Activated T-cell treated with anti-CD3 and anti-CD28 coated beads for 24 hours (primary cell): ENCODE results near the gene MMS22L.
A peak's percentile ranks its signal among the peaks of the same experiment; 100 is the strongest.
"Not testable (repeated sequence)": the region's sequence is repeated elsewhere in the genome, so short reads cannot be mapped to it uniquely, and the experiment has no call there.

Experiments used
- DNase-seq: peaks from one replicate; pipeline ENCODE4 v3.0.0-alpha.2; 2020; ENCODE audit warnings: low read depth

Gene MMS22L

DNA sequence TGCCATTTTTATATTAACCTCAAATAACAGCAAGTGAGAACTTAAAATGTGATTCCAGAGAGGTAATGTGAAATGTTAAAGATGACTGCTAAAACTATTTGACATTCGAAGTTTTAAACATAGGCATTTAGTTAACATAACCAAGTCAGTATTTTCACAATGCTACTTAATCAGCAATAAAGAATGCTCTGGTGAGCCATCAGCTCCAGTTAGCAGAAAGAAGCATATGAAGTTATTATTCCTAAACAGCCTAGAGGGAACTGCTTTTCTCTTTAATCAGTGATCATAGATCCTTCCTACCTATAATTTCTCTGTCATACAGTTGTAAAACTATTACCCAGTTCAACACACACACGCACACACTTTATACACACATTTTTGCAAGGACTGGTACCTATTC is 60.1 kb downstream of the MMS22L start:
- DNase-seq = no peak

DNA sequence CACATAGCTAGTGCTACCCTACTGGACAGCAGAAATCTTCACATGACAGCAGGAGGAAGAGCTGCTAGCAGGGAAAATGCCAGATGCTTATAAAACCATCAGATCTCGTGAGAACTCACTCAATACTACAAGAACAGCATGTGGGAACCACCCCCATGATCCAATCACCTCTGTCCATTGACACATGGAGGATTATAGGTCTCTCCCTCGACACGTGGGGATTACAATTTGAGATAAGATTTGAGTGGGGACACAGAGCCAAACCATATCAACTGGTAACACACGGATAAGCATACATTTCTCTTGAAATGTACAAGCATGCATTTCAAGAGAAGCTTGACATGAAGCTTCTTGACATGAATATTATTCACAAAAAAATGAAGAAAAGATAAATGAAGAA is 64.1 kb downstream of the MMS22L start:
- DNase-seq = no peak

DNA sequence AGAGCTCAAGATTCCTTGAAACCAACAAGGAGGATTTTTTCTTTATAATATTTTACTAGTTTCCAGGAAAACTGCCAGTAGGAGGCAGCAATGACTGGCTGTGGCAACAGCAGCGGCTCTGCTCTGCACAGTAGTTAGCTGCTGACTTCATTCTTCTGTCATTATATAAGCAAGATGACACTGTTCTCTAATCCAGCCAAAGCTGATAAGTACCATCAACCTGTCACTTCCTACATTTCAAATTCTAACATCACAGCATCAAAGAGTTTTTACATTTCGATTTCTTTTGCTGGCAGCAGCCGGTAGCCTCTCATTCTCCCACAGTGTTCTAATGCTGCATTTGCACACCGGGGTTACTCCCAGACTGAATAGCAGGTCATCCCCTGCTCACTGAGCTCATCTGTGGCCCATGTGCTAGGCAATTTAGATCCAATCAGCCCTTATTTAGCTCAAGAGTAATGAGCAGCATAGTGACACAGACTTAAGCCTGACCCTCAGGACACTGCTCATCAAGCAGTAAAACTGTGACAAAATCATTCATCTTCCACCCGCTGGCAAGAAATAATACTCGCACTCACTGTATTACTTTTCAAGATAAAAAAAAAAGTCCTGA is 67.8 kb downstream of the MMS22L start:
- DNase-seq = no peak

DNA sequence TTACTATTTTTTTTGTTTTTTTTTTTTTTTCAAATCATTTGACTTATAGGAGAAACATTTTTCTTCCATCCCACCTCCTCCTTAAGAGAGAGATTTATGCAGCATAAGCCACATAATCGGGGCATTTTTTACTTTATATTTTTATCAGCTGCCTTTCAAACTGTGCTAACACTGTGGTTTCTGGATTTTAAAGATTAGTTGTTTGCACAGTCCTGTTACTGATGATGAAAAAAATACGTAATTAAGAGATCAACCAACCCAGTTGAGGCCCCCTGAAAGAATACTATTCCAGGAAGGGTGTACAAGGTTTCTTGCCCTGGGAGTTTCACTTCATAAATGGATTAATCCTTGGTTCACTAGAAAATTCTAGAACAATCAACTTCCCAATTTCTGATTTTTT is 68.3 kb downstream of the MMS22L start:
- no peak for DNase-seq

DNA sequence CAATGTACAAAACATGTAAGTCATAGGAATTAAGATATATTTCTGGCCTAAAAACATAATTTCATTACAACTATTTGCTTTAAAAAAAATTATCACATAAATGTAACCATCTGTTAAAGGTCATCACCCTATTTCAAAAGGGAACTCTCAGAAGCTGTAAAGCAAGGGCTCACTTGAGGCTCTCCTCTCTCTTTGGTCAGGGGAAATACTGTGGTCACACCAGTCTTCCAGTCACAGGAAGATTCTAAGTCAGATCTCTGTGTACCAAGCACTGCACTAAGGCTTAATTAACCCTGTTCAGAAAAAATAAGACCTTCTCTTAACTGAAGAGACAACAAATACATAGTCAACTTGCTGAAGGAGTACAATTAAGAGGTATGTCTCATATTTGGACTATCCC is 75.6 kb downstream of the MMS22L start:
- no peak for DNase-seq

DNA sequence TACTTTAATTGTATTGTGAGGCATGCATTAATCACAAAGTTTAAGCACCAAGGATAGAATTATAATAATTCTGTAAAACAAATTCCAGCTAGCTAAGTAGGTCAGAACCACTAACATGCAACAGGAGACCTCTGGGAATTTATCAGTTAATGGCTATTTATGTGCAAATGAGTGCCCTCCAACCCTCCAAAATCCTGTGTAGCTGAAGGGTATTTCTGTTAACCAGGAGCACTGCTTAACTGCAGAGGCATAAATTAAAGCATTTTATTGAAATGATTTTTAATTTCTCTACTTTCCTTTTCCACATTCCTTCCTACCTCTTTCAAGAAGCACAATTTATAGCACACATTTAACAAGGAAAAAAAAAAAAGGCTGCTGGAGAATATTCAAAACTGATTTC is 77.0 kb downstream of the MMS22L start:
- no peak for DNase-seq

DNA sequence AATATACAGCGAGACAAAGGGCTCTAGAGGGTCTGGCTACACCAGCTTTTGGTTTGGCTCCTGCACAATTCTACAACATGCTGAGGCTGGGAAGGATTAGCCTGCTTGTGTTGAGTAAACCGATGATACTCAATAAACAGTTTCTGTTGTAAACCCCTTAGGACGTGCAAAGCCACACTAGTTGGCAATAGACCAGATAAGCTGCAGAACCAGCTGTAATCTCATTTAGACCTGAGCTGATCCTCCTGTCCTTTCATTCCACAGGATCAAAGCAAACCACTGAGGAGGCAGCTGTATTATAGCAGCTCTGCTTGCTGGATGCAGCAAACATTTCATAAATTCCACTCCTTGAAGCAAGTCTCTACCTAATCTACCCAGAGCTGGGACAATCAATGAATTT is 79.7 kb downstream of the MMS22L start:
- no peak for DNase-seq

DNA sequence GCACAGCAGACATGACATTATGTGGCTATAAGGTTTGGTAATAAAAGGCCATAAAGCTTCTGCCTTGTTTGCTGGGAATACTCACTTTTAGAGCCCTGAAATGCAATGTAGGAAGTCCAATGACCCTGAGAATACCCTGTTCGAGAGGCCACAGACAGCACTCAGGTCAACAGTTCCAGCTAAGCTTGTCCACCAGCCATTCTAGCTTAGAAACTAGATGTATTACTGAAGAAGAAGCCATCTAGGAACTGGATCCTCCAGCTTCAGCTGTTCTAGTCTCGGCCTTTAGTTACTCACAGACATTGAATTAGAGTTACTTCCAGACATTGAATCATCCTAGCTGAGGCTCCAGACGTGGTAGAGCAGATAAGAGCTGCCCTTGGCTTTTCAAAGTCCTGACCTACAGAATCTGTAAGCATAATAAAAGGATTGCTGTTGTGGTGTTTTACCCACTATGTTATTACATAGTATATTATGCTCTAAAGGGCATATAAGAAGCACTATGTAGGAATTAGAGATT is 84.9 kb downstream of the MMS22L start:
- no peak for DNase-seq

DNA sequence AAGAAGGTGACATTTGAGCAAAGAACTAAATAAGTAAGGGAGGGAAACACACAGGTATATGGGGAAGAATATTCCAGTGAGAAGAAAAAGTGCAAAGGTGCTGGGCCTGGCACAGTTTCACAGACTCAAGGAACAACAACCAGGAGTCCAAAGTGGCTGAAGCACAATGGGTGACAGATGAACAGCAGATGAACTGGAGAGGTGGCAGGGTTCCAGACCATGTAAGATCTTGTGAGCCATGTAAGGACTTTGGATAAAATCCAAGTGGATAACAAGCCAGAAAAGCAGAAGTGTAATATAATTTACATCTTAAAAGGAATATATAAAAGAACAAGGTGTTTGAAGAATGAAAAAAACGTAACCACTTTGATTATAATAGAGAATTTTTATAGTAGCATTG is 87.9 kb downstream of the MMS22L start:
- no peak for DNase-seq

DNA sequence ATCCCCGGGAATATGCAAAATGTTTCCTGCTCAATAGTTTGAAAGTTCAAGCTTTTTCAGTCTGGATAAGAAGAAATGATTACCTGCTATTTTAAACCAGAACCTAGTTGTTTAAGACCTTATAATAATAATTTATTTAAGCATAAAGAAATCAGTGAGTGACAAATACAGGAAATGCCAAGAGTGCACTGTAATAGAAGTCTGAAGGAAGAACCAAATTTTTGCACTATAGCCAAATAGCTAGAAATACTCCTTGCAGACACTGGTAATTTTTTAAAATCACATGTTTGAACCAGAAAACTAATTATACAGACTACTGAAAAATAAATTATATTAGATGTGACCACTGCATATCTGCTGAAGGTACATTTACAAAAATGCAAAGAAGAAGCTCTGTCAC is 93.2 kb downstream of the MMS22L start:
- DNase-seq = no peak

DNA sequence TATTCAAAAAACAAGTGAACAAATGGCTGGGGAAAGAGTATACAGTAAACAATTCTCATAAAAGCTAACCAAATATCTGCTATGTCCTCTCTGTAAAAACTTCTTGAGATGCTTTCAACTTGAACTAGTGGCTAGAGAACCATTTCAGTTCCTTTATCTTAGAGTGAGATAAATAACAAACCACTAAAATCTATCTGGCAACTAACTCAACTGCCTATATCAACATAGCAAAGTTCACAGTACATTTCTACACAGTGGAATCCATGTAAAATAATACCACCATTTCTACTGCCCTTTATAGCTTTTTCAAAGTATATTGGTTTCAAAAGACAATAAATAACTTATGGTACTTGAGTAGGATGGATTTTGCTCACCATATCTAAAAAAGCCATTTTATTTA is 95.1 kb downstream of the MMS22L start:
- no peak for DNase-seq

DNA sequence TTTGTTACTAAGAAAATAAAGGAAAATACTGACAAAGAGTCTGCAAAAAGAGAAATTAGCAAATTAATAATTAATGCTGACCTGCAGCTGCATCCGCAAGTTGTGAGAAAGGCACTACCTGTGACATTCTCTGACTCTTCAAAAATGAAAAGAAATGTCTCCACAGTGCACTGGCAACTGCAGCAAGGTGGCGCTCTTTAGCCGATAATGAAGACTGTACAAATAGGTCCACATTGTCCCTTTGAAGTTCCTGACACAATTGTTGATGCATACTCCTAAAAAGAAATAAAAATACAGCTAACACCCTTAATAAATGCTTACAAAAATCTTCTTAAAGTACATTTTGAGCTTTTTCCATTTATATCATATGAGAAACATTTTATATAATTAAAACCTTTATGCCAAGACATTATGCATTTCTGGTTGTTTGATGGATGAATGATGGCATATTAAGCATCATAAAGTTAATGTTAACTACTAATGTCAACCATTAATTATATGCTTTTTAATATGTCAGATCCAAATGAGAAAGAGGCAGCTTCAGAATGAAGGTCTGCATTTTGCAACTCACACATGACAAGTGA is 96.5 kb downstream of the MMS22L start:
- peak; percentile 37 for DNase-seq

DNA sequence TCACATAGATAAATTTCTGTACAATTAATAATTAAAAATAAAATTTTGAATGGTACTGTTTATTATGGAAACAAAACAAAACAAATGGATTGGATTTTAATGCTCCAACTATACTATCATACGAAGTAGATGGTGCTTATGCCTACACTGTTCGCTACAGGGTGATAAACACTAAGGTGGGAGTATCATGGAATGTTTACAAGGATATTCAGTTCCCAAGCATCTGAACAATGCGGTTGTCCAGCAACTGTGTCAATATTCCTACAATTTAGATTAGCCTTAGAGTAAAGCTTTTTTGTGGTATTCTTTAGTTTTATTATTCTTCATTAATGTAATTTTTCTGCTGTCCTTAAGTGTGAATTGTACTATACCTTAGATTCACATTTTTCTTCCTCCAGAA is 105.1 kb downstream of the MMS22L start:
- no peak for DNase-seq

DNA sequence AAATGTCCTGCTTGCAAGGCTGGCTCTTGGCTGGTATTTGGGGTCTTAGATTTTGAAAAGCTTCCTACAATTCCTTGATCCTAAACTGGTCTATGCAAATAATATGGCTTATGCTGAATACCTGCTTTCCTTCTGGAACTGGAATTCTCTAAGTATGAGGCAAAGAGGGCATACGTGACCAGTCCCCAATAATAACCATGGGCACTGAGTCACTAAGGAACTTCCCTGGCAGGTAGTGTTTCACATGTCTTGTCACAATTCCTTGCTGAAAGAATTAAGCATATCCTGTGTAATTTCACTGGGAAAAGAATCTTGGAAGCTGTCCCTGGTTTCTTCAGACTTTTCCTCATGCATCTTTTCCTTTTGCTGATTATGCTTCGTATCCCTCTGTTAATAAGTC is 106.5 kb downstream of the MMS22L start:
- no peak for DNase-seq

DNA sequence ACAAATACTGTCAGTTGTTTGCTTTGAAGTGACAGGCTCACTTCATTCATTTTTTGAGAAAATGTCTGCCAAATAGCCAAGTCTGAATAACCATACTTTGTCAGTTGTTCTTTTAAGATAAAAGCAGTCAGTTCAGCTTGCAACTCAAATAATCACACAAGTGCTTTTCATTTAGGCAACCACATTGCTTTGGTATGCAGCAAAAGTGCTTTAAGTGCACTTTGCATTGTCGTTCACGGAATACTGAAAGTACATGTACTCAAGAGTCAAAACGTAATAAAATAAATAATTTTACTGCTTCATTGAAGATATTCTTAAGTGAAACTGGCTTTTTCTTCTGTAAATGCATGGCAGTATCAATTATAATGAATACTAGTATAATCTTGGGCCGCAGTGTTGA is 107.2 kb downstream of the MMS22L start:
- DNase-seq = no peak

DNA sequence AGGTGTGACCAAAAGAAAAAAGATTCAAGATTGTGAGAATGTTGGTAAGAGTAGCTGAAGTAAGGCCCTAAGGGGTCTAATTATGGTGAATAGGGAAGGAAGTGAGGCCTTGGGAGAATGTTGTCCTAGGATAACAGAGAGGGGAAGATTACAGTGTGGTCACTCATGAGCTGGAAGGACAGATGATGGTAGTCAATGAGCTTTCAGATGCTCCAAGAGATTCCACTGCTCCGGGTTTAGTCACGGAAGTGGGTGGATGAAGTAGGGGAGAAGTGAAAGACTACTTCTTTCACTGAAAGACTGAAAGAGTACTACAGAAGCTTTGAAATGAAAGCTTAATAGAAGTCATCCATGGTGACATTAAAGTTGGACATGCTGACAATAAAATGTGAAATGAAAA is 108.5 kb downstream of the MMS22L start:
- no peak for DNase-seq

DNA sequence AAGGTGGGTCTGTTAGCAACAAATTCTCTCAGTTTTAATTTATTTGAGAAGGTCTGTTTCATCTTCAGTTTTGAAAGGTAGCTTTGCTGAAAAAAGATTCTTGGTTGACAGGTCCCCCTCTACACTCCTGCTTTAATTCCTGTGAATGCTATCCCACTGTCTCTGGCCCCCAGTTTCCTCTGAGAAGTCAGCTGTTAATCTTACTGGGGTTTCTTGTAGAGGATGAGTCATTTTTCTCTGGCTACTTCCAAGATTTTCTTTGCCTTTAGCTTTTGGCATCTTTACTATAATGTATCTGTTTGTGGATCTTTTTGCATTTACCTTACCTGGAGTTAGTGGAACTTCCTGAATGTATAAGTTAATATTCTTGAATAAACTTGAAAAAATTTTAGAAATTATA is 122.7 kb downstream of the MMS22L start:
- DNase-seq = no peak

DNA sequence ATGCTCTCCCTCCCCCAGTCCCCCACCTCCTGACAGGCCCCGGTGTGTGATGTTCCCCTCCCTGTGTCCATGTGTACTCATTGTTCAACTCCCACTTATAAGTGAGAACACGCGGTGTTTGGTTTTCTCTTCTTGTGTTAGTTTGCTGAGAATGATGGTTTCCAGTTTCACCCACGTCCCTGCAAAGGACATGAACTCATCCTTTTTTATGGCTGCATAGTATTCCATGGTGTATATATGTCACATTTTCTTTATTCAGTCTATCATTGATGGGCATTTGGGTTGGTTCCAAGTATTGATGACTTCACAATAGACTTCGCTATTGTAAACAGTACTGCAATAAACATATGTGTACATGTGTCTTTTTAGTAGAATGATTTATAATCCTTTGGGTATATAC is 127.6 kb downstream of the MMS22L start:
- DNase-seq = not testable (repeated sequence)

DNA sequence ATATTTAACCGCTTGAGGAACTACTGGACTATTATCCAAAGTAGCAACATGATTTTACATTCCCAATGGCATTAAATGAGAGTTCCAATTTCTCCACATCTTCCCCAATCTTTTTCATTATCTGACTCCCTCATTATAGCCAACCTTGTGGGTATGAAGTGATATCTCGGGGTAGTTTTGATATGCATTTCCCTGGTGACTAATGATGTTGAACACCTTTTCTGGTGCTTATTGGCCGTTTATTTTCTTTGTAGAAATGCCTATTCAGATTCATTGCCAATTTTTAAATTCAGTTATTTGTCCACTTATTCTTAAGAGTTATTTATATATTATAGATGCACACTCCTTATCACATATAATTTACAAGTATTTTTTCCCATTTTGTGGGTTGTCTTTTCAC is 129.0 kb downstream of the MMS22L start:
- DNase-seq = no peak

DNA sequence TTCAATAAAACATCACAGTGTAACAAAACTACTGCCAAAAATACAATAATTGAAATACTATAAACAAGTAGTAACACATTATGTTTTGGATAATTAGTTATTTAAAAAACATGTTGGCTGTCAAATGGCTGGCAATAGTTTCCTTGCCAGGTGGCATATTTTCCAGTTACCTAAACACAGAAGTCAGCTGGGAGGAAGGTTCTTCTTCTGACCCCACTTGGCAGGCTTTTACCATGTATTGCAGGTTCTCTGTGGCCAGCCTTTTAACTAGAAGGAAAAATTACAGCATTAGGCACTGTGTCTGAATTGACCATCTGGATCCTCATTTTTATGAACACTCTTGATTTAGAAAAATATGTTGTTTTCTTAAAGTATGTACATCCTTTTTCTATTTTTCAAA is 131.4 kb downstream of the MMS22L start:
- DNase-seq = no peak

DNA sequence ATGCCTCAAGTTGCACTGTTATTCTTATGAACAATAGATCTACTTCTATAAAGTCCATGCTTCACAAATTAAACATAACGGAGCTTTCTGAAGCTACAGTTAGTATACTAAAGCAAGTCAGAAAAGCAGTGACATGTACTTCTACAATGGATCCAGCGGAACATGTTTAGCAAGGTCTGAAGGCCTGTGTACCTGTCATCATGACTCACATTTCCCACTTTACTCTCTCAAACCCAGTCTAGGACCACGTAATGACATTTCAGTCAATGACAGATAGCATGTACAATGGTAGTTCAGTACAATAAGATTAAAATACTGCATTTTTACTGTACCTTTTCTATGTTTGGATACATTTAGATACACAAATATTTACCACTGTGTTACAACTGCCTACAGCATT is 132.1 kb downstream of the MMS22L start:
- DNase-seq = no peak

DNA sequence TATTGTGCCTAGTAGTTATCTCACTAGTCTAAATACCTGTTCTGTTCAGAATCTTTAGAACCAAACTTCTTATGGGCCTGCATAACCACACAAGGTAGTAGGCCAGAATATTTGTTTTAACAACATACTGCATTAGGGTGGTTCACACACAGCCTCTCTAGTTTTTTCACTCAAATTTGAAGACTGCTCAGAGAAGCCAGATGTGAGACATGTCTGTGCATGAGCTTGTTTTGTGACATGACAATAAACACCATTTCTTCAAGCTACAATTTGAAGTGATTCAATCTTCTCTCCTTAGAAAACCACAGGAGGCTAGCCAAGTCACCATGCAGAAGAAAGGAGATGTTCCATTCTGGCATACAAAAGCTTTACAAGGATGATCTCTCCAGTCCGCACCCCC is 135.6 kb downstream of the MMS22L start:
- no peak for DNase-seq

DNA sequence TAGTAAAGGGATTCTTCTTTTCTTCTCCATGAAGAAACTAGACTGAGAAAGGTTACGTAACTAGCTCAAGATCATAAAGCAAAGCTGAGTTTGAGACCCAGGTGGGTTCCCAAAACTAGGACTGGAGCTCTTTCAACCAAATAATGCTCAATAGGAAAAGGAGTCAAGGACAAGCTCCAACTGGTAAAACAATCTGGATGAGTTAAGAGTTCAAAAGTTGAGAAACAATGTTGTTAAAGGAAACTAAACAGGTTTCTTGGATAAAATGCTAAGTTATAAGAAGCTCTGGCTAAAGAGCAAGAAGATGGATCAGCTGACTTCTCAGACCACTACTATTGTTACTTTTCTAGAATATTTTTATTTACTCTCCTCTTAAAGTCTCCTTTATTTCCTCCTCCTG is 137.3 kb downstream of the MMS22L start:
- DNase-seq = no peak

DNA sequence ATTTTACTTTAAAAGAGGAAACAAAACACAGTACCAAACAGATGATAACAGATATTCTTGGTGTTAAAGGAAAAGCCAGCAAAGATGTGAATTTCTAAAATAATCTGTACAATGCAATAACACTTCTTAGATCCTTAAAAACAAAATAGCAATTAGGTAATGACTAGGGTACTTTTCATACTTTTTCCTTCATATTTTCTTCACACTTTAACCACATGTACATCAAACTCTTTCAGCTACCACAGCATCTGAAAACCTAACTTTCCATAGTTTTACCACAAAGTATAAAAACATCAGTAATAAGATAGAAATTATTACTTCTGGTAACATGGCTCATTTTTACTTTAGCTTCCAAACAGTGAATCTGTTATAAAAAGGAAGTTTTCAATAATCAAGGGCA is 141.3 kb downstream of the MMS22L start:
- DNase-seq = no peak
